T-cell (primary cell): ENCODE data around the gene CRYBG2. TPM values are rescaled to one million over a fixed set of nuclear protein-coding genes. Genes with fewer than 3 reads are reported as not detected.

ENCODE experiments used
- ATAC-seq, 4 experiments: fragments of 200-7000 bp in 3 of 4; fragments of 150-1000 bp in 1 of 4; cut with Tn5 transposase; replicated peaks in 1 of 4; 1 replicate in 3 of 4; 2 replicates in 1 of 4; pipeline ENCODE4 v1.10.0; 2021; ENCODE audit warnings: moderate library complexity in 3 of 4, mild to moderate bottlenecking in 2 of 4, moderate number of reproducible peaks in 1 of 4
- CTCF ChIA-PET, 2 donors: fragments of 300-600 bp; sonication (Branson Sonifier 250); formaldehyde crosslinking; loops; one replicate each; lab custom pipeline; 2022; ENCODE audit warnings: antibody characterized with exemption in 2 of 2; lab: Charles Lee
- POLR2A ChIA-PET, 2 donors: fragments of 300-600 bp; sonication (Branson Sonifier 250); formaldehyde crosslinking; loops; one replicate each; lab custom pipeline; 2022; ENCODE audit warnings: antibody characterized with exemption in 2 of 2; lab: Charles Lee
- DNase-seq, 35 experiments: peaks; one replicate each; pipeline versions ENCODE4 v3.0.0 to v3.0.0-alpha.2; 2013 to 2023
- H3K27ac ChIP-seq: one replicate; pipeline ENCODE4 v1.5.1; 2013; ENCODE audit warnings: low read length
- H3K27me3 ChIP-seq, 2 experiments: replicated peaks in 1 of 2; 1 replicate in 1 of 2; 2 replicates in 1 of 2; pipeline versions ENCODE4 v1.6.1 to v1.7.0; 2013; ENCODE audit warnings: low read length in 1 of 2, mixed read lengths in 1 of 2; ENCODE audit not compliant: control insufficient read depth in 2 of 2, insufficient read depth in 2 of 2; ENCODE audit errors: extremely low read depth in 1 of 2
- H3K36me3 ChIP-seq, 2 donors: 1 replicate in 1 of 2; 2 replicates in 1 of 2; pipeline versions ENCODE4 v1.6.1 to v1.7.0; 2013; ENCODE audit warnings: low read length in 1 of 2; ENCODE audit not compliant: control insufficient read depth in 2 of 2, insufficient read depth in 1 of 2; ENCODE audit errors: extremely low read depth in 1 of 2
- H3K4me1 ChIP-seq, 2 experiments: 1 replicate in 1 of 2; 2 replicates in 1 of 2; pipeline versions ENCODE4 v1.6.1 to v1.7.0; 2013; ENCODE audit warnings: low read length in 2 of 2, mixed read lengths in 1 of 2; ENCODE audit not compliant: insufficient read depth in 2 of 2, control insufficient read depth in 1 of 2; ENCODE audit errors: extremely low read depth in 1 of 2
- H3K4me3 ChIP-seq, 2 donors: 1 replicate in 1 of 2; 2 replicates in 1 of 2; pipeline versions ENCODE4 v1.5.1 to v1.7.0; 2013; ENCODE audit warnings: mild to moderate bottlenecking in 2 of 2, low read length in 1 of 2, moderate library complexity in 1 of 2; ENCODE audit not compliant: control insufficient read depth in 1 of 2; ENCODE audit errors: extremely low read depth in 1 of 2
- H3K9me3 ChIP-seq: 2 replicates; pipeline ENCODE4 v1.7.0; 2013
- H3K27ac Mint-ChIP-seq, 2 donors: one replicate each; pipeline ENCODE4 v1.8.0; 2020 to 2021; ENCODE audit warnings: mild to moderate bottlenecking in 2 of 2, mixed read lengths in 2 of 2
- H3K27me3 Mint-ChIP-seq, 2 donors: one replicate each; pipeline ENCODE4 v1.8.0; 2021 to 2022; ENCODE audit warnings: mixed read lengths in 2 of 2
- H3K36me3 Mint-ChIP-seq: one replicate; pipeline ENCODE4 v1.8.0; 2021; ENCODE audit warnings: mixed read lengths
- H3K4me1 Mint-ChIP-seq, 3 donors: one replicate each; pipeline ENCODE4 v1.8.0; 2020 to 2022; ENCODE audit warnings: mixed read lengths in 3 of 3, mild to moderate bottlenecking in 1 of 3
- H3K4me3 Mint-ChIP-seq, 3 donors: one replicate each; pipeline ENCODE4 v1.8.0; 2020 to 2022; ENCODE audit warnings: mild to moderate bottlenecking in 3 of 3, mixed read lengths in 3 of 3, moderate library complexity in 3 of 3
- H3K9me3 Mint-ChIP-seq, 3 donors: one replicate each; pipeline ENCODE4 v1.8.0; 2020 to 2022; ENCODE audit warnings: mixed read lengths in 3 of 3
- WGBS: methylation state at CpG from one replicate; pipeline ENCODE4 v1.1.5; 2013; ENCODE audit warnings: missing lambda C conversion rate; ENCODE audit not compliant: insufficient coverage; 5-methylcytosine and 5-hydroxymethylcytosine counted together
- total RNA-seq, 35 experiments: library from RNA in 6 of 35; stranded (reverse) in 6 of 35; fragments of 120-200 nt in 1 of 35; gene quantifications; one replicate each; pipeline versions ENCODE4 v1.2.1 to v1.2.4 and lab custom pipeline; 2013 to 2026

Gene CRYBG2, protein sequence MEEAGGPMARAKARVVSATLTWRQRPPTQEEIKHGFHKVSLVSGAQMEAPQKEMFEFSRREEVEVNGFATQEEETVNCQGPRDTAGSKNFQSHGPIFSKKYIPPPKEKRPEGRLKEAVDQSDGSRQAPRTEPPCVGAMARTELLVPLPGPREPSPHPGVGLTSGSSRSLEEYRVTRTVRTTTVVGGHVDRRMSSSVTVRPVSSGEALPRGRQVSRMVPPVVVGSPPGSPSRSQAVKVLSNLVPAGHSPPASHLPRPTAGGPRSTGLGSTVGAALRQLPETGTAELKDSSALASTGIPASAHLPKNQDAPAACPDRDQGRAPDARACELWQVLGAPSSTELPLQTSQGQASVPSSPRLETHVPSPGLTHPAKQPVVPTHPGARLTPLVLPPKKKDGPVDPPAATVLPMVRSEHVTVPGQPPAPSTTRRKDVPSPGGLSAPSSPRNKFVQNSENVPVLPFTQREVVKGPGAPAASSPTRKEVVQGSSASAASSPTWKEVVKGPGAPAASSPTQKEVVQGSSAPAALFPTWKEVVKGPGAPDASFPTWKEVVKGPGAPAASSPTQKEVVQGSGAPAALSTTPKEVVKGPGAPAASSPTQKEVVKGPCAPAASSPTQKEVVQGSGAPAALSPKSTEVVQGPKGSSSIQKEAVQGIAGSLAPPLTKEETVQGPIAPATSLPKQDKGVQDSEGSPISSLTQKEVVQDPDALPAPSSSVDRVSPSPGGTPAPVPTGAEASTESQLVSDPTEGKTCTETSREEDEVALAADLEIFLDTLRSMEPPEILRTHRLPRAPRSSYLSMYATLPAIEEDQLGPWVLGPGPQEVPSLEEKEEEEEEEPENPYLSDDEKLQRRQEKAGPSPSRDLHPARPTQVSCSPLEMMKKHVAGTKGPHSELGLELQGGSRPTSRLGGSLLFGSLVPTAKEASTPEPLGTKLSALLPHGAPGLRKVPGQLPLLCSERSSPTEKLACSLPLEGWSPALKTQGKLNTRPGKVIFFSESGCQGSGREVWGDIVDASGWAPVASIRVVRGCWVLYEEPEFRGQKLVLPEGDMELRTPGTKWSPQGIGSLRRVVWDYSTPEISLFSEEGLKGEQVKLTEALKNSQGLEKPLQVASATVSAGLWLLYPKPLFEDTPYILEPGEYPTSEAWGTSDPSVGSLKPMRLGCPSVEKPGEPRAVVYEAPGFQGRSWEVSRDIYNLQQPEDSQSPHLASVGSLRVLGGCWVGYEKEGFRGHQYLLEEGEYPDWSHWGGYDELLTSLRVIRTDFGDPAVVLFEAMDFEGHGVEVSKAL (N-terminal part only)
- total RNA-seq (1 to 10 TPM; 3.0 to 7.3 (median 5.1) TPM), total RNA-seq (lab: John Stamatoyannopoulos, UW) (0.42 to 7.4 (median 2.9) reads per million in 29 experiments)
- total RNA-seq (2013), result 1.8 TPM

DNA sequence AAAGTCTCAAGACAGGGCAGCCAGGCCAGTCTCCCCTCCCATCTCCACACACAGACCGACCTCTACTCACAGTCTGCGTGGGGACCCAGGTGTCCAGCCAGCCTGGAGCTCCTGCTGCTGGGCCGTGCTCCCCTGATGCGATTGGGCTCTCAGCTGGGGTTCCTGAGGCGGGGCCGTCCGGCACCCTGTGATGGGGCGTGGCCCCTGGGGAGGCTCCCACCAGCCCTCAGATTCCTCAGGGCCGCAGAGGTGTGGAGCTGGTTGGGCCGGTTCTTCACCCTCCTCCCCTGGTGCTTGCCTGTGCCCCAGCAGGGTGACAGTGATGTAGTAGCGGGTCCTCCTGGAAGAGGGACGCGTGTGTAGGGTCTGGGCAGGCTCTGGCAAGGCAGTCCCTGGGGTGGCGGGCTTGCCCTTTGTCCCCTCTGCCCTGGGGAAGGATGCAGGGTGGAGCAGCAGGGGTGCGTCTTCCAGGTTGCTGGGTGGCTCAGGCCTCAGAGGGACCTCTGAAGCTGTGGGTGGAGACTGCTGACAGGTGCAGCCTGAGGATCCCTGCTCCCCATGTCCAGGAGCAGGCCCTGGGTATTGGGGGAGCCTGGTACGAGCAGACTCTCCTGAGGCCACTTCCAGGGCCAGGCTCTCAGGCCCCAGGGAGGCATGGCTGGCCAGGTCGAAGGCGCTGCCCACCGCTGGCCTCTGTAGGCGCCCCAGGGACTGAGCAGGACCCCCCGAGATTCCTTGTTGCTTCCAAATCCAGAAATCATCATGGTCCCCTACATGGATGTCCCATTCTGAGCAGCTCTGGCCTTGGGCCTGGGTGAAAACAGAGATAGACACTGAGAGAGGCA is at the start of gene CRYBG2:
Gene CRYBG2, minus strand, starts transcription at position 155 of the 845 bp plus-strand sequence. CDS start 7,473 bp downstream, outside the sequence.
- DNase-seq, result no peak
- Histone ChIP-seq H3K36me3 (no peaks in the 10 kb centered on the region), H3K4me3 (no peak within 1 kb of the TSS), H3K9me3 (no peaks in the 10 kb centered on the region), H3K27ac (no peak within 1 kb of the TSS), H3K4me1 (peaks cover 4 to 14% of the 10 kb centered on the region in 2 experiments), H3K27me3 (peaks cover 0 to 8% of the 10 kb centered on the region in 2 experiments)
- no peak for ATAC-seq
- no peaks in the 10 kb centered on the region for H3K36me3 Mint-ChIP-seq
- H3K27ac Mint-ChIP-seq, result no peak within 1 kb of the TSS
- 94% methylated on average over 21 of the region's 21 CpGs for WGBS
- no peak within 1 kb of the TSS for H3K4me3 Mint-ChIP-seq
- ChIA-PET CTCF (interaction anchor here in 1 of 2 donors (0.6 kb wide), 1 partner anchor 22 kb away, joined by 7 read pairs; no protein-coding TSS in a partner anchor), POLR2A (no interaction called here)
- peaks cover 10 to 20% (median 11%) of the 10 kb centered on the region in 3 donors for H3K4me1 Mint-ChIP-seq
- no peaks in the 10 kb centered on the region for H3K9me3 Mint-ChIP-seq
- no peaks in the 10 kb centered on the region for H3K27me3 Mint-ChIP-seq

DNA sequence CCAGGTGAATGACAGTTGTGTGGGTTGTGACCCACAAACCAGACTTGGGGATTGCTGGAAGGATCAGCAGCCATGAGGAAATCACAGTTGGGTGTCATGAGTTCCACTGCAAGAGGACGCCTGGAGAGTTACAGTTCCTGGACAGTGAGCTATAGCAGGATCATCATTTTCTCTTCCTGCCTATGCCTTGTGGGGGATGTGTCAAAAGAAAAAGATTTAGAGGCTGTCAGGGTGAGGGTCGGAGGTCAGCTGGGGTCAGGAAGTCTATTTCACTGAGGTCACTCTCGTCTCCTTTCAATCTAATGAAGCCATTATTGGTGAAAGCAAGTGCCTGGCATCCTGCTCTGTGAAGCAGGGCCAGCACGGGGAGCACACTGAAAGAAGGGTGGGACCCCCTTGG is 49.7 kb upstream of the CRYBG2 start:
- peaks cover 0 to 35% of the 10 kb centered on the region in 2 experiments for H3K27me3 ChIP-seq
- H3K4me3 Mint-ChIP-seq, result no peak overlapping the region
- CTCF ChIA-PET, result interaction anchor here in 1 of 2 donors (0.6 kb wide), 1 partner anchor 616 kb away, joined by 4 read pairs; no protein-coding TSS in a partner anchor
- WGBS, result 34% methylated on average over 2 of the region's 4 CpGs
- H3K9me3 ChIP-seq, result no peaks in the 10 kb centered on the region
- H3K27me3 Mint-ChIP-seq, result peaks cover 22 to 25% of the 10 kb centered on the region in 2 donors
- no peaks in the 10 kb centered on the region for H3K9me3 Mint-ChIP-seq
- DNase-seq (no peak), ATAC-seq (no peak)
- peaks cover 3% of the 10 kb centered on the region in 3 donors for H3K4me1 Mint-ChIP-seq
- H3K27ac ChIP-seq, result no peak overlapping the region
- H3K36me3 ChIP-seq, result no peaks in the 10 kb centered on the region
- H3K27ac Mint-ChIP-seq, result peak overlapping the region in 1 of 2 donors; percentile 27
- no peaks in the 10 kb centered on the region for H3K36me3 Mint-ChIP-seq
- H3K4me1 ChIP-seq, result peaks cover under 1 to 5% of the 10 kb centered on the region in 2 experiments
- POLR2A ChIA-PET, result no interaction called here
- no peak overlapping the region for H3K4me3 ChIP-seq

DNA sequence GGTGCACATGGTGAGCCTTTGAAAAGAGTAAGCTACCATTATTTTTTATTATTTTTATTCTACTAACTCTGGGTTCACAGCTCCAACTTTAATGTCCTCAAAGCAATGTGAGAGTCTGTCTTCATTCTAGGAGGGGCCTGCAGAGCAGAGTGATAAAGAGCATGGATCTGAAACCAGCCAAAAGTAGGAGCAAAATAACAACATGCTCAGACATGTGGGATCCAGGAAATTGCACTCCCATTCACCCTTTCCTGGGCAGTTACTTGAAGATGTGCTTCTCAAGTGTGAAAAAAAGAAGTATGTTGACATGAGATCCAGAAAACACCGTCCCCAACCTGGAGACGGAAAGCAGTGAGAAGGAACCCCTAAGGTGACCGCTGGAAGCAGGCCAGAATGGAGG is 48.0 kb upstream of the CRYBG2 start:
- ChIA-PET CTCF (interaction anchor here in 1 of 2 donors (1.5 kb wide), 1 partner anchor 15 kb away, joined by 4 read pairs; no protein-coding TSS in a partner anchor), POLR2A (interaction anchor here in 1 of 2 donors (0.7 kb wide), 1 partner anchor 8 kb away, joined by 3 read pairs; no protein-coding TSS in a partner anchor)
- Mint-ChIP-seq H3K27ac (no peak overlapping the region), H3K4me3 (no peak overlapping the region), H3K4me1 (no peaks in the 10 kb centered on the region), H3K9me3 (no peaks in the 10 kb centered on the region), H3K27me3 (peaks cover 22% of the 10 kb centered on the region in 2 donors), H3K36me3 (no peaks in the 10 kb centered on the region)
- H3K4me3 ChIP-seq, result no peak overlapping the region
- H3K9me3 ChIP-seq, result no peaks in the 10 kb centered on the region
- 75% methylated on average over 3 of the region's 3 CpGs for WGBS
- no peak overlapping the region for H3K27ac ChIP-seq
- peaks cover 0 to 27% of the 10 kb centered on the region in 2 experiments for H3K27me3 ChIP-seq
- H3K36me3 ChIP-seq, result no peaks in the 10 kb centered on the region
- no peaks in the 10 kb centered on the region for H3K4me1 ChIP-seq
- DNase-seq (no peak), ATAC-seq (no peak)

DNA sequence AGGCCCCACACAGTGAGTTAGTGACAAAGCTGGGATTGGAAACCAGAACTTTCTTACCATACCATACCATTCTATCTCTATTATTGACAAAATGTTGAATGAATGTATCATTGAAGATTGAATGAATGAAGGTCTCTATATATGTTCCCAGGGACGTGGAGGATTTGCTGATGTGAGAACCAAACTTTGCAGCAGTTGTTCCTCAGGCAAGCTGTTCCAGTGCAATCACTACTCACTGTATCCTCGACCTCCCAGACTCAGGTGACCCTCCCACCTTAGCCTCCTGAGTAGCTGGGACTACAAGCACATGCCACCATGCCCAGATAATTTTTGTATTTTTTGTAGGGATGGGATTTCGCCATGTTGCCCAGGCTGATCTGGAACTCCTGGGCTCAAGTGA is 45.1 kb upstream of the CRYBG2 start:
- POLR2A ChIA-PET, result no interaction called here
- no CpG with 5 or more reads among the region's 3 CpGs for WGBS

DNA sequence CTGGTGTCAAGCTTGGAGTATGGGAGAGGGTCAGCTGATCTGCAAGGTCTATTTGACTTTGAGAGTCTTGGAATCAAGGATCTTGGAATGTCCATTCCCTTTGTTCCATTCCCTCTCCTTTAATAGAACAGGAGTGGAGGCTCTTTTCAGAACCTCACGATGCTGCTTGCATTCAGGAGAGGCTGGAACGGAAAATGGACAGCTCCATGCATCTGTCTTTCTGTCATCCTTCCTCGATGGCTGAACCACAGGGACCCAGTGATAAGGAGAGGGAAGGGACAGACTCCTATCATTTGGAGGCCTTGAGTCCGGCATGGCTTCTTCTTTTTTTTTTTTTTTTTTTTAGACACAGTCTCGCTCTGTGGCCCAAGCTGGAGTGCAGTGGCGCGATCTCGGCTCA is 41.8 kb upstream of the CRYBG2 start:
- CTCF ChIA-PET, result interaction anchor here (0.6 to 1.7 kb wide), 3 partner anchors 18 to 21 kb away, joined by 3 to 5 read pairs (median 5); no protein-coding TSS in a partner anchor
- no peak overlapping the region for H3K27ac ChIP-seq
- no peaks in the 10 kb centered on the region for H3K9me3 ChIP-seq
- peaks cover 0 to under 1% of the 10 kb centered on the region in 2 experiments for H3K27me3 ChIP-seq
- no CpG with 5 or more reads among the region's 8 CpGs for WGBS
- POLR2A ChIA-PET, result no interaction called here
- H3K4me1 Mint-ChIP-seq, result peaks cover 14 to 16% (median 16%) of the 10 kb centered on the region in 3 donors
- ATAC-seq, result no peak
- no peak overlapping the region for H3K4me3 ChIP-seq
- H3K36me3 Mint-ChIP-seq, result no peaks in the 10 kb centered on the region
- H3K27me3 Mint-ChIP-seq, result peaks cover 0 to 3% of the 10 kb centered on the region in 2 donors
- no peak overlapping the region for H3K4me3 Mint-ChIP-seq
- H3K36me3 ChIP-seq, result no peaks in the 10 kb centered on the region
- no peaks in the 10 kb centered on the region for H3K9me3 Mint-ChIP-seq
- peaks cover 0 to 15% of the 10 kb centered on the region in 2 experiments for H3K4me1 ChIP-seq
- H3K27ac Mint-ChIP-seq, result no peak overlapping the region
- DNase-seq, result no peak

More for the DNA sequence above, 45.1 kb upstream of the CRYBG2 start:
- H3K4me3 ChIP-seq, result no peak overlapping the region
- no peaks in the 10 kb centered on the region for H3K9me3 ChIP-seq
- DNase-seq (no peak), ATAC-seq (no peak)
- H3K36me3 ChIP-seq, result no peaks in the 10 kb centered on the region
- Mint-ChIP-seq H3K27me3 (peaks cover 17 to 19% of the 10 kb centered on the region in 2 donors), H3K36me3 (no peaks in the 10 kb centered on the region), H3K9me3 (no peaks in the 10 kb centered on the region), H3K4me1 (peaks cover 3 to 6% (median 4%) of the 10 kb centered on the region in 3 donors), H3K4me3 (no peak overlapping the region), H3K27ac (no peak overlapping the region)
- CTCF ChIA-PET, result interaction anchor here in 1 of 2 donors (0.6 kb wide), 2 partner anchors 8 to 18 kb away, joined by 3 read pairs; no protein-coding TSS in a partner anchor
- no peak overlapping the region for H3K27ac ChIP-seq
- H3K27me3 ChIP-seq, result peaks cover 0 to 18% of the 10 kb centered on the region in 2 experiments
- peaks cover 0 to 3% of the 10 kb centered on the region in 2 experiments for H3K4me1 ChIP-seq
